ENCODE data around the gene ELOVL2.
"Not testable (repeated sequence)": the region's sequence is repeated elsewhere in the genome, so short reads cannot be mapped to it uniquely, and the experiment has no call there.

Gene ELOVL2, protein sequence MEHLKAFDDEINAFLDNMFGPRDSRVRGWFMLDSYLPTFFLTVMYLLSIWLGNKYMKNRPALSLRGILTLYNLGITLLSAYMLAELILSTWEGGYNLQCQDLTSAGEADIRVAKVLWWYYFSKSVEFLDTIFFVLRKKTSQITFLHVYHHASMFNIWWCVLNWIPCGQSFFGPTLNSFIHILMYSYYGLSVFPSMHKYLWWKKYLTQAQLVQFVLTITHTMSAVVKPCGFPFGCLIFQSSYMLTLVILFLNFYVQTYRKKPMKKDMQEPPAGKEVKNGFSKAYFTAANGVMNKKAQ

GRCh38 chr6:11043961-11044711 lies at the start of gene ELOVL2:
Gene ELOVL2 (minus strand): TSS chr6:11044305. CDS start chr6:11044230, 75 bp downstream.
- no peak for DNase-seq

DNA sequence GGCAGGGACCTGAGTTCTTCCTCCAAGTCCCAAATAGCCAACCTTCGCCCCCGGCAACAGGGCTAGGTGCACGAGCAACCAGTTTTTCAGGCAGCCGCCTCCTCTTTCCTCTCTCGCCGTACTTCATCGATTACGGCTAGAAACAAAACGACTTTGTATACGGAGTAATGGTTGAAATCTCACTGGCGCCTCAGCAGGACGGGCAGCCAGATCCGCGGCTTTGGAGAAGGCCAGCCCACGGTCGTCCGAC lies 49.2 kb upstream of the ELOVL2 start:
- DNase-seq: peak; percentile 59

DNA sequence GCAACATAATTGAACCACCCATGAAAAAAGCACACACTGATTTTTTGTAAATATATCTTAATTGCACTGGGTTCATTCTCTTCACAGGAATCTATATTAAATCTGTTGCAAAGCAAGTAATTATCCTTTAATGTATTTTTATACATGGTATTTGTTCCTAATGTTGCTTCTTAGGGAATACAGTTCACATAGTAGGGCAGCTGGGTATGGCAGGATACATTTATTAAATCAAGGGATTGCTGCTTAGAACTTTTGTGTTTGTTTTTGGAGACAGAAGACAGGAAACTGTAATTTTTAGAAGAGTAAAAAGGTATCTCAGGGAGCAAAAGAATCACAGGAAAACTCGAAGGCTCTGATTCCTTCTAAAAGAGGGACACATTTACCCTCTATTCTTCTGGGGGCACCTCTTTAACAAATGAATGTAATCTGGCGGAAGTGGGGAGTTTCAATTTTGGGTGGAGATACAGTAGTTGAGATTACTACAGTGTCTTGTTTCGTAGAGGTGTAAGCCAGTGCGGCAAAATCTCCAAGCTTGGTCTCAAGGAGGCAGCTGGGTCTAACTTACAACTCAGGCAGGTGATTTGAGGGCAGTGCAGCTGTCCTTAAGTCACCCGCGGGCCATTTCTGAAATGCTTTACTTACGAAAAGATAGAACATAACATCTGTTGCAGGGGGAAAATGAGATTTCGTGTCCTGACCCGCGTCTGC lies 48.7 kb upstream of the ELOVL2 start:
- no peak for DNase-seq

GRCh38 chr6:11091141-11091540 lies 47.0 kb upstream of the ELOVL2 start:
- not testable (repeated sequence) for DNase-seq

DNA sequence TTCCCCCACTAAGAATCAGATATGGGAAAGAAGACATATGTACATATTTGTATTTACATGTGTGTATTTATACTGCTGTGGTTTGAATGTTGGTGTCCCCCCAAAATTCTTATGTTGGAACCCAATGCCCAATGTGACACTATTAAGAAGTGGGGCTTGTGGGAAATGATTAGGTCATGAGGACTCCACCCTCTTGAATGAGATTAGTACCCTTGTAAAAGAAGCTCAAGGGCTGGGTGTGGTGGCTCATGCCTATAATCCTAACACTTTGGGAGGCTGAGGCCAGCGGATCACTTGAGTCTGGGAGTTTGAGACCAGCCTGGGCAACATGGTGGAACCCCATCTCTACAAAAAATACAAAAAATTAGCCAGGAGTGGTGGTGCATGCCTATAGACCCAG lies 45.6 kb upstream of the ELOVL2 start:
- no peak for DNase-seq

- not testable (repeated sequence) for DNase-seq
These were observed 43.2 kb upstream of the ELOVL2 start for GRCh38 chr6:11087141-11087812.

- no peak for DNase-seq
These were observed 41.8 kb upstream of the ELOVL2 start for GRCh38 chr6:11085758-11086435.

GRCh38 chr6:11083956-11084355 lies 39.9 kb upstream of the ELOVL2 start:
- DNase-seq: no peak

- DNase-seq: no peak
These were observed 39.4 kb upstream of the ELOVL2 start for GRCh38 chr6:11083491-11083890.

DNA sequence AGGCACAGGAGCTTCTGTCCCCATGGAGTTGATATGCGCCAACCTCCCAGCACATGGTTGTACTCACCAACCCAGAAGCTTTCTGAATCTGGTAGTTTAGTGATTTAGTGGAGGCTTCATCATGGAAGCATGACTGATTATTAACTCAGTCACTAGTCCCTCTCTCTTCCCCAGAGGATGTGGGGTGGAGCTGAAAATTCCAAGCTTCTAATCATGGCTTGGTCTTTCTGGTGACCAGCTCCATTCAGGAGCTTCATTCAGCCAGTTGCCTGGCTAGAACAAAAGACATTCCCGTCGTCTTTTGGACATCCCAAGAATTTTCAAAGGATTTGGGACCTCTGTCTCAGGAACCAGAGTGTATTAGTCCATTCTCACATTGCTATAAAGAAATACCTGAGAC lies 36.2 kb upstream of the ELOVL2 start:
- DNase-seq: no peak

DNA sequence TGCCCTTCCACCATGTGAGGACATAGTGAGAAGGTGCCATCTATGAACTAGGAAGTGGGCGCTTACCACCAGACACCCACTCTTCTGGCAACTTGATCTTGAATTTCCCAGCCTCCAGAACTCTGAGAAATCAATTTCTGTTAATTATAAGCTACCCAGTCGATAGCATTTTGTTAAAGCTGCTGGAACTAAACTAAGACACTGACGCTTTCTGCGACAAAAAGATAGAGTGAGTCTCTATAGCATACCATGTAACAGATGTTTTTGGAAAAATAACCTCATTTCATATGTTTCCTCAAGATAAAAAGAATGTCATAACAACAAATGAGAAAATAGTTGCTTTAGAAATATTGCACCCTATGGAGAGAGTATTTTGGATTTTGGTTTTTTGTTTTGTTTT lies 34.2 kb upstream of the ELOVL2 start:
- no peak for DNase-seq

DNA sequence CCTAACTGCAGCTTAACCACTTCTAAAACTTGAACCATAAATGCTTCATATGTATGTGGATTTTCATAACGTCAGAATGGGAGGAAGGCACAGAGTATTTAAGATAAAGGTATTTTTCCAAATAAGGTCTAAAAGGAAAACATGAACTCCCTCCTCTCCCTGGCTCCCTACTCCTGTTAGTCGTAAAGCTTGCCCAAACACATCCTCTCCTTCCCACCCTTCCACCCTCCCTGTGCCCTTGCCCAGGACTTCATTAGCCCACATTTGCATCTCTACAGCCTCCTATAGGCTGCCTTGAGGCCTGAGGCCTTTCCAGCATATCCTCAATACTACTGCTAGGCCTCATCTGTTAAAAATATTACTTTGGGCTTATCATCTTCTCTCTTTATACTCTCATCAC lies 32.4 kb upstream of the ELOVL2 start:
- no peak for DNase-seq

- no peak for DNase-seq
These were observed 28.0 kb upstream of the ELOVL2 start for GRCh38 chr6:11072101-11072500.

- no peak for DNase-seq
These were observed 25.7 kb upstream of the ELOVL2 start for GRCh38 chr6:11069760-11070159.

DNA sequence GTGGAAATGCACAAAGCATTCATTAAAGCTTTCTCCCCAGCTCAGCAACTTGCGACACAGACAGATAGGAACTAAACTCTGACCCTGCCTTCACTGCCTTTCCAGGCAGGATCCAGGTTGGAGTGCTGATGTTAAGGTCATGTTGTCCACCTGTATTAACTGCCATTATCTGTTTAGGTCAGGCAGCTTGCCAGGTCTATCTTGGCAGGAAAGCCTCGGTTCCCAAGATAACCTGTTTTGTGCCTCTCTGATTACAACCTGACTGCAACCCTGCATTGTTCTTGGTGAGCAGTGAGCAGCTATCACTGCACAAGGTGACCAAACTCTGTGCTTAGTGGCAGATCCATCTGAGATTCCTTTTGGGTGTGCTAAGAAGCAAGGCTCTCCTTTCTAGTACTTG lies 23.2 kb upstream of the ELOVL2 start:
- no peak for DNase-seq

DNA sequence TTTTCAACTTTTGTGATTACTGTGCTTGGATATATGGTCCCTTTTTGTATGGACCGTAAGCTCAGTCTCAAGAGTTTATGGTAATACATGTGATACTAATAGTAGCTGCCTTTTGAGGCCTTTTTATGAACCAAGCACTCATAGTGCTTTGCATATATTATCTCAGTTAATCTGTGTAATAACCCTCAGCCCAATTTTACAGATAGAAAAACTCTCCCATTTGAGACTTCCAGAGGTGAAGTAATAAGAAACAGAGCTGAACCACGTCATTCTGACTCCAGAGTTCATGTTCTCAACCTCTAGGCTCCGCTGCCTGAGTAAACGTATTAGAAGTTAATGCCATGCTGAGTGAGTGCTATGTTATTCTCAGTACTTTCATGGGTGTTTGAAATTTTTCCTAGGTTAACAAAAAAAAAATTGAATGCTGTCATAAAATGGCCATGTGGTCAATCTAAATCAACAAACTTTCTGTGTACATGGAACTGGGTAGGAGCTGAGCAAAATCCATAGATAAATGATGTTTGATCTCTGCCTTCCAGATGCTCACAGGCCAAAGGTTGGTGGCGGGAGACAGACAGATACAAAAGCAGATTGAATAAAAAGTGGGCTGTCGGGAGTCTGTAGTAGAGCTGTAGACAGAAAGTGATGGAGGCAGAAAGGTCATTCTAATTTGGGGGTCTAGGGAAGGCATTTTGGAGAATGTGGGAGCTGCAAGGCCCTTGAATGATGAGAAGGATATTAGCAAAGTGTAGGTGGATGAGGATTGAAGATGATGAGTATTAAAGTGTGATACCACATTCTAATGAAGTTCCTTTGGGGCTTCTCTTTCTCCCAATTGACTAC lies 22.6 kb upstream of the ELOVL2 start:
- no peak for DNase-seq

- no peak for DNase-seq
These were observed 21.5 kb upstream of the ELOVL2 start for GRCh38 chr6:11065436-11066202.

DNA sequence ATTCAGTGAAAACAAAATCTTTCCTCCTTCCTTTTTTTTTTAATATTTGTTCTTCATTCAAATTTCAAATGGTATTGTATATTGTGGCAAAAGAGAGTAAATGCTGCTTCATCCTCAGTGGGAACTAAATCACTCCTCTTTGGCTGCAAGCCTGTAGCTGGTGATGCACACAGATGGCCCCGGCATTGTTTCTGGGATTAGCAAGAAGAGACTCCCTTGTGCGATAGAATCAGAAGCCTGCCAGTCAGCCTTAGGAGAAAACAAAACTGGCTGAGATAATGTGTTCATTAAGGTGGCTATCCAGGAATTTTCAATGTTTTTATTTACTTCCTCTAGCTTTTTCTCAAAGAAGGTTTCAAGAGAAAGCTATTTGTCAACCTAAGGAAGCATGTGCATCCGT lies 20.7 kb upstream of the ELOVL2 start:
- DNase-seq: no peak

DNA sequence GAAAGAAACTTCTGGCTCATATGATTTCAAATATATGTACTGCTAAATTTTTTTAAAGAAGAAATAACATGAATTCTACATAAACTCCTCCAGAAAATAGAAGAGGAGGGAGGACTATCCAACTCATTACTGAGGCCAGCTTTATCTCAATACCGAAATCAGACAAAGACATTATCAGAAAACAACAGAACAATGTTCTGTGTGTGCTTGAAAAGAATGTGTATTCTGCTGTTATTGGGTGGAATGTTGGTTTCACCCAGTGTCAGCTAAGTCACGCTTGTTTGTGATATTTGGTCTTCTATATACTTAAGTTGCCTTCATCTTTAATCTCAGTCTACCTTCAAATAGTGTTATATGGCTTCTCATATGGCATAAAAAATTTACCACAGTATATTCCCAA lies 18.6 kb upstream of the ELOVL2 start:
- DNase-seq: no peak

DNA sequence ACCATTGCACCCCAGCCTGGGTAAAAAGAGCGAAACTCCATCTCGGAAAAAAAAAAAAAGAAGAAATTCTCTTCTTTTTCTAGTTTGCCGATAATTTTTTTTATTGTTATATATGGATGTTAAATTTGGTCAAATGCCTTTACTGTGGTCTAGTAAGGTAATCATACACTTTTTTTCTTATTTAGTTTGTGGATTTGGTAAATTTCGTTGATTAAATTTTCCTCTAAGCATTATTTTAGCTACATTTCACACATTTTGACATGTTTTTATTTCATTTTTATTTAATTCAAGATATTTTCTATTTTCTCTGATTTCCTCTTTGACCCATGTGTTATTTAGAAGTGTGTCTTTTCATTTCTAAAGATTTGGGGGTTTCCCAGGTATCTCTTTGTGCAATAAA lies 18.0 kb upstream of the ELOVL2 start:
- no peak for DNase-seq

DNA sequence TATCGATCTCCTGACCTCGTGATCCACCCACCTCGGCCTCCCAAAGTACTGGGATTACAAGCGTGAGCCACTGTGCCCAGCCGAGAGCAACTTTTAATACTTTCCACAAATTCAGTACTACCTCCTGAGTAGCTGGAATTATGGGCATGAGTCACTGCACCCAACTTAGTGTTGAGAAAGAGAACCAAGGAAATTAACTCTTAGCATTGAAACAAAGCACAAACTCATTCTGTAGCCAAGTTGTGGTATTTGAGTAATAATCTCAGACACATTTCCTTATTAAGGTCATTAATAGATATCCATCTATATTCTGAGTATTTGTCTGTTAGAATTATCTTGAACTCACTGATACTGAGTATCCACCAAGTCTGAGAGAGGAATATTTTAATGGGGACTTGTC lies 14.3 kb upstream of the ELOVL2 start:
- no peak for DNase-seq
